HG02884 (cell line): ENCODE measurements around the gene PLK5.
"Not testable (repeated sequence)": the region's sequence is repeated elsewhere in the genome, so short reads cannot be mapped to it uniquely, and the experiment has no call there.

Experiments used
- ATAC-seq: cut with Tn5 transposase; IDR thresholded peaks from one replicate; pipeline ENCODE4 v1.9.1; 2021; ENCODE audit warnings: mild to moderate bottlenecking, moderate library complexity; ENCODE audit not compliant: unreplicated experiment

The PLK5 gene

GRCh38 chr19:1491114-1491848 is 32.6 kb upstream of the PLK5 start, which contains the start of gene REEP6:
REEP6 (plus strand) TSS chr19:1491181; CDS start chr19:1491270, 89 bp downstream.
- ATAC-seq = no peak

- ATAC-seq = no peak
Measured at GRCh38 chr19:1491849-1492170, 32.1 kb upstream of the PLK5 start.

- ATAC-seq = no peak
Measured at GRCh38 chr19:1492474-1493006, 31.3 kb upstream of the PLK5 start.

- no peak for ATAC-seq
Measured at GRCh38 chr19:1494115-1494815, 29.6 kb upstream of the PLK5 start.

- ATAC-seq = no peak
Measured at GRCh38 chr19:1495051-1495798, 28.7 kb upstream of the PLK5 start.

- no peak for ATAC-seq
Measured at GRCh38 chr19:1495799-1496713, 27.8 kb upstream of the PLK5 start.

- ATAC-seq = no peak
Measured at GRCh38 chr19:1496714-1497577, 26.9 kb upstream of the PLK5 start.

GRCh38 chr19:1497578-1498235 is 26.2 kb upstream of the PLK5 start:
- no peak for ATAC-seq

GRCh38 chr19:1499231-1499630 is 24.6 kb upstream of the PLK5 start:
- ATAC-seq = not testable (repeated sequence)

- no peak for ATAC-seq
Measured at GRCh38 chr19:1501200-1501595, 22.7 kb upstream of the PLK5 start.

GRCh38 chr19:1502433-1503088 is 21.3 kb upstream of the PLK5 start:
- ATAC-seq = no peak

GRCh38 chr19:1503089-1503924 is 20.6 kb upstream of the PLK5 start:
- ATAC-seq = no peak

GRCh38 chr19:1503925-1504773 is 19.7 kb upstream of the PLK5 start:
- no peak for ATAC-seq

GRCh38 chr19:1505012-1505411 is 18.9 kb upstream of the PLK5 start:
- no peak for ATAC-seq

GRCh38 chr19:1505991-1506881 is 17.6 kb upstream of the PLK5 start:
- no peak for ATAC-seq

- no peak for ATAC-seq
Measured at GRCh38 chr19:1507192-1507660, 16.7 kb upstream of the PLK5 start.
